ENCODE data around the gene PSMD5.

- no peak for TF ChIP-seq CTCF (optimal IDR thresholded peaks at IDR 0.05 in 1 of 3, IDR thresholded peaks at IDR 0.05 in 1 of 3, conservative IDR thresholded peaks at IDR 0.05 in 1 of 3; ENCODE audit: extremely low read depth in 1 of 3, insufficient read depth in 2 of 3, low read length in 3 of 3)
- TF ChIP-seq EZH2 (IDR thresholded peaks at IDR 0.05; ENCODE audit: low read length): no peak
These were observed 615 bp downstream of the PSMD5 start for GRCh38 chr9:120841930-120842684.
